Ascending aorta (tissue), 2 donors: ENCODE data around the gene MYL12B. TPM values are rescaled to one million over a fixed set of nuclear protein-coding genes. Genes with fewer than 3 reads are reported as not detected.
A peak's percentile ranks its signal among the peaks of the same experiment; 100 is the strongest.

Source experiments
- DNase-seq, 2 donors: peaks; one replicate each; pipeline ENCODE4 v3.0.0-alpha.2; 2019; ENCODE audit warnings: low spot score in 2 of 2
- H3K27ac ChIP-seq, 2 donors: fragments of 200-600 bp; sonication (generic); one replicate each; pipeline ENCODE4 v1.5.1; 2016 to 2017; ENCODE audit warnings: mild to moderate bottlenecking in 1 of 2
- H3K27me3 ChIP-seq: fragments of 200-600 bp; sonication (generic); one replicate; pipeline ENCODE4 v1.5.1; 2017
- H3K36me3 ChIP-seq, 2 donors: fragments of 200-600 bp; sonication (generic); one replicate each; pipeline ENCODE4 v1.5.1; 2016
- H3K4me1 ChIP-seq, 2 donors: fragments of 200-600 bp; sonication (generic); one replicate each; pipeline ENCODE4 v1.5.1; 2016 to 2017; ENCODE audit warnings: mild to moderate bottlenecking in 1 of 2
- H3K4me3 ChIP-seq, 2 donors: fragments of 200-600 bp; sonication (generic); one replicate each; pipeline ENCODE4 v1.5.1; 2016 to 2017; ENCODE audit warnings: mild to moderate bottlenecking in 1 of 2
- H3K9me3 ChIP-seq, 2 donors: fragments of 200-600 bp; sonication (generic); one replicate each; pipeline ENCODE4 v1.5.1; 2016
- CTCF ChIP-seq, 3 experiments: fragments of 200-600 bp in 2 of 3; fragments of 450-650 bp in 1 of 3; sonication (generic) in 2 of 3; IDR thresholded peaks; one replicate each; pipeline ENCODE4 v1.5.1; 2016 to 2019; ENCODE audit warnings: antibody characterized with exemption in 3 of 3, mild to moderate bottlenecking in 1 of 3, moderate library complexity in 1 of 3
- intact Hi-C: fragments of 100-400 bp; cut with DNase I; formaldehyde crosslinking; loops from one replicate; pipeline ENCODE4 v1.15.1; 2023
- total RNA-seq: library from RNA; depleted of rRNA; stranded (reverse); fragments of >200 nt; gene quantifications from one replicate; pipeline ENCODE4 v1.1.0, GENCODE V29; 2016

The MYL12B gene
- total RNA-seq, 1 donor from 2014 or later: 198 TPM

GRCh38 chr18:3286159-3286558, 24.2 kb downstream of the MYL12B start:
- H3K4me1 ChIP-seq: peaks cover 0 to 3% of the 10 kb centered on the region in 2 donors
- TF ChIP-seq CTCF (IDR thresholded peaks at IDR 0.05): no peak
- H3K36me3 ChIP-seq: no peaks in the 10 kb centered on the region
- no peak for DNase-seq
- H3K27me3 ChIP-seq: no peaks in the 10 kb centered on the region
- no peak overlapping the region for H3K27ac ChIP-seq
- H3K9me3 ChIP-seq: no peaks in the 10 kb centered on the region
- intact Hi-C loops: loop anchor here (10.0 kb wide), 1 partner anchor 589 kb away; no protein-coding TSS in a partner anchor
- H3K4me3 ChIP-seq: no peak overlapping the region

- no peak overlapping the region for H3K27ac ChIP-seq
- peaks cover 0 to 2% of the 10 kb centered on the region in 2 donors for H3K4me1 ChIP-seq
- no peaks in the 10 kb centered on the region for H3K36me3 ChIP-seq
- intact Hi-C loops: no loop called here
- peaks cover 0 to 5% of the 10 kb centered on the region in 2 donors for H3K9me3 ChIP-seq
- TF ChIP-seq CTCF (IDR thresholded peaks at IDR 0.05): no peak
- H3K4me3 ChIP-seq: no peak overlapping the region
- H3K27me3 ChIP-seq: no peaks in the 10 kb centered on the region
- DNase-seq: no peak
These were observed 31.4 kb downstream of the MYL12B start for GRCh38 chr18:3293196-3293951.

DNA sequence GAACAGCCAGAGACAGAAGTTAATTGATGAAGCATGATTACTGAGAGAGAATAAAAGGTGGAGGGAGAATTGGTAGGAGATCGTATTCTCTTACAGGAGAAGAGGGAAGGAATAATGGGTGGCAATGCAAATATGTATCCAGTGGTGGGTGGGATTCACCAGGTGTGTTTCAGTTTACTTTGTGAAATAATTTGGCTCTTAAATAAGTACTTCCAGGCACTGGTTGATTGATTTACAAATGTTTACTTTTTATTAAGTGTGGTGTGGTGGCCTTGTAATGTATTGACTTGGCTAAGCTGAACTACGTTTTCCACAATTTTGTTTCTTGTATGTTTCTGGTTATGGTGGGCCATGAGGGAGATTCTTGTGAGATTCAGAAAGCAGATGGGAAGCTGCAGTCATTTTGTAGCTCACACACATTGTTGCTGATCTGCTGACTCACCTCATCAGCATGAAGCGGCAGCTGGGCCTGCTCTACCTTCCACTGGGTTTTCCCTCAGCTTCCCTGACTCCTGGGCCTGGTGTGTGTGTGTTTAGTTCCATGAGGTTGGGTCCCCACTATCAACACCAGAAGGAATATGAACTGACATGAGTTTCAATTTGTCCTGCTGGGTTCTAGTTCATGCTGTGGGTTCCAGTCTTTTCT, 32.6 kb downstream of the MYL12B start:
- Histone ChIP-seq H3K4me3 (no peak overlapping the region), H3K36me3 (no peaks in the 10 kb centered on the region), H3K27me3 (no peaks in the 10 kb centered on the region), H3K27ac (no peak overlapping the region), H3K4me1 (peaks cover 0 to 2% of the 10 kb centered on the region in 2 donors), H3K9me3 (peaks cover 0 to 8% of the 10 kb centered on the region in 2 donors)
- no peak for TF ChIP-seq CTCF (IDR thresholded peaks at IDR 0.05)
- no peak for DNase-seq
- intact Hi-C loops: no loop called here

DNA sequence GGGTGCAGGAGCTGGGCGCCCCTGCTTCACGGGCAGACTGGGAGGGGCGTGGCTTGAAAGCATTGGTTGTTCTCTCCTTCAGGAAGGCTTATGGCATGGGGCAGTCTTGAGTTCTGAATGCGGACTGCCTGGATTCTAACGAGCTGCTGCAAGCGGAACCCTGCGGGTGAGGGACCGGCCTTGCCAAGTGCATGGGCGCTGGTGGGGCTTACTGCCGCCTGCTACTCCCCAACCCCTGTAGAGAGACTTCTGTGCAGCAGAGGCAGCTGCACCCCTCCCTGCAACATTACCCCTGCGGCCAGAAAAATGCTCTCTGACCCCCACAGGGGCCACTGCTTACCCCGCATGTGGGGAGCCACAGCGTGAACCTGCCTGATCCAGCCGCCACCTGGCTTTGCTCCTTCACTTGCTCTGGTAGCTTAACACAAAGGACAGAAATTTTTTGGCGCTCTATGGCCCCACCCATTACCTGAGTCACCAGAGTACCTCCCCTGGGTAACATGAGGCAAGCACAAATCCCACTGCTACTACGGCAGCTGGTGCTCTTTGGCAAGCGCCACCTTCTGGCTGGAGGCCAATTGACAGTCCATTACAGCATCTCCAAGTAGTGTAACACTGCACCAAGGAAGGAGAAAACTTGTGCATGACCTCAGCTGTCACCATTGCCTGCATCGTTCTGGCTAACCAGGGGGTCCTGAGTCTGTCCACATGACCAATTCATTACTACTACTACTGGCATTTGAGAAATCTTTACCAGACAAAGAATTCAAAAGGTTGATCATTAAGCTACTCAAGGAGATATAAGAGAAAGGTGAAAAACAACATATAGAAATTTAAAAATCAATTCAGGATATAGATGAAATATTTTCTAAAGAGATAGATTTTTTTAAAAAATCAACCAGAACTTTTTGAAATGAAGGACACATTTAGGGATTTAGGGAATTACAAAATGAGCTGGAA, 35.4 kb downstream of the MYL12B start:
- no peak overlapping the region for H3K27ac ChIP-seq
- intact Hi-C loops: no loop called here

More for the DNA sequence above, 35.4 kb downstream of the MYL12B start:
- no peaks in the 10 kb centered on the region for H3K27me3 ChIP-seq
- peaks cover 0 to 2% of the 10 kb centered on the region in 2 donors for H3K4me1 ChIP-seq
- H3K4me3 ChIP-seq: peak overlapping the region; percentile 55 to 61
- DNase-seq: peak; percentile 51 to 87
- peaks cover 0 to 8% of the 10 kb centered on the region in 2 donors for H3K9me3 ChIP-seq
- H3K36me3 ChIP-seq: no peaks in the 10 kb centered on the region
- TF ChIP-seq CTCF (IDR thresholded peaks at IDR 0.05): peak in 1 of 3 experiments; percentile 10
